ENCODE data around the gene FEN1.

The FEN1 gene

GRCh38 chr11:61756147-61756451, 36.6 kb upstream of the FEN1 start:
- Histone ChIP-seq H3K27ac (ENCODE audit: low read depth, low read length) (no peak overlapping the region), H3K4me1 (ENCODE audit: control insufficient read depth, low read depth, low read length) (peaks cover 27% of the 10 kb centered on the region), H3K4me3 (ENCODE audit: low read length) (no peak overlapping the region), H3K79me2 (ENCODE audit: control insufficient read depth, insufficient read depth, low read length) (no peaks in the 10 kb centered on the region), H4K8ac (ENCODE audit: low read depth, low read length) (no peak overlapping the region), H2BK120ac (ENCODE audit: low read depth, low read length) (no peak overlapping the region), H4K5ac (ENCODE audit: low read length) (no peak overlapping the region), H3K4ac (ENCODE audit: low read depth, low read length) (no peak overlapping the region), H3K9ac (ENCODE audit: low read length) (peak overlapping the region; percentile 6), H3K56ac (ENCODE audit: low read length) (peak overlapping the region; percentile 73), H3K4me2 (ENCODE audit: low read length) (no peak overlapping the region), H2BK5ac (ENCODE audit: low read length) (peak overlapping the region; percentile 50), H3K36me3 (ENCODE audit: control insufficient read depth, insufficient read depth, low read length) (no peaks in the 10 kb centered on the region), H3K23ac (ENCODE audit: low read length) (no peak overlapping the region), H3K79me1 (ENCODE audit: low read length) (peaks cover 2% of the 10 kb centered on the region), H2AK5ac (ENCODE audit: low read length) (no peak overlapping the region), H3K27me3 (ENCODE audit: insufficient read depth, low read length, poor library complexity) (no peaks in the 10 kb centered on the region), H3K18ac (ENCODE audit: low read length) (peak overlapping the region; percentile 7), H2BK15ac (replicated peaks; ENCODE audit: low read depth) (no peak overlapping the region)
- no peak for DNase-seq
- WGBS (ENCODE audit: extremely low coverage, insufficient coverage, low lambda C conversion rate) = no CpG with 5 or more reads among the region's 4 CpGs

GRCh38 chr11:61756452-61757212, 36.1 kb upstream of the FEN1 start:
- Histone ChIP-seq H2BK15ac (replicated peaks; ENCODE audit: low read depth) (no peak overlapping the region), H3K79me2 (ENCODE audit: control insufficient read depth, insufficient read depth, low read length) (no peaks in the 10 kb centered on the region), H2BK120ac (ENCODE audit: low read depth, low read length) (peak overlapping the region; percentile 3), H4K8ac (ENCODE audit: low read depth, low read length) (no peak overlapping the region), H3K79me1 (ENCODE audit: low read length) (peaks cover 2% of the 10 kb centered on the region), H3K56ac (ENCODE audit: low read length) (peak overlapping the region; percentile 73), H3K18ac (ENCODE audit: low read length) (peak overlapping the region; percentile 13), H3K9ac (ENCODE audit: low read length) (peak overlapping the region; percentile 6), H2AK5ac (ENCODE audit: low read length) (peak overlapping the region; percentile 32), H2BK5ac (ENCODE audit: low read length) (peak overlapping the region; percentile 50), H4K5ac (ENCODE audit: low read length) (no peak overlapping the region), H3K27me3 (ENCODE audit: insufficient read depth, low read length, poor library complexity) (no peaks in the 10 kb centered on the region), H3K27ac (ENCODE audit: low read depth, low read length) (no peak overlapping the region), H3K36me3 (ENCODE audit: control insufficient read depth, insufficient read depth, low read length) (no peaks in the 10 kb centered on the region), H3K4me1 (ENCODE audit: control insufficient read depth, low read depth, low read length) (peaks cover 27% of the 10 kb centered on the region), H3K4me3 (ENCODE audit: low read length) (no peak overlapping the region), H3K4ac (ENCODE audit: low read depth, low read length) (peak overlapping the region; percentile 43), H3K4me2 (ENCODE audit: low read length) (no peak overlapping the region), H3K23ac (ENCODE audit: low read length) (no peak overlapping the region)
- no CpG with 5 or more reads among the region's 9 CpGs for WGBS (ENCODE audit: extremely low coverage, insufficient coverage, low lambda C conversion rate)
- peak; percentile 49 for DNase-seq

GRCh38 chr11:61757213-61757862, 35.4 kb upstream of the FEN1 start:
- DNase-seq = no peak
- peak overlapping the region; percentile 30 for H3K56ac ChIP-seq (ENCODE audit: low read length)
- H2BK5ac ChIP-seq (ENCODE audit: low read length) = no peak overlapping the region
- H2AK5ac ChIP-seq (ENCODE audit: low read length) = no peak overlapping the region
- H3K18ac ChIP-seq (ENCODE audit: low read length) = no peak overlapping the region
- H3K4ac ChIP-seq (ENCODE audit: low read depth, low read length) = no peak overlapping the region
- H3K4me3 ChIP-seq (ENCODE audit: low read length) = no peak overlapping the region
- no peak overlapping the region for H3K9ac ChIP-seq (ENCODE audit: low read length)
- H3K79me1 ChIP-seq (ENCODE audit: low read length) = peaks cover 2% of the 10 kb centered on the region
- H3K23ac ChIP-seq (ENCODE audit: low read length) = no peak overlapping the region
- H3K27me3 ChIP-seq (ENCODE audit: insufficient read depth, low read length, poor library complexity) = no peaks in the 10 kb centered on the region
- peaks cover 27% of the 10 kb centered on the region for H3K4me1 ChIP-seq (ENCODE audit: control insufficient read depth, low read depth, low read length)
- H3K27ac ChIP-seq (ENCODE audit: low read depth, low read length) = no peak overlapping the region
- no peak overlapping the region for H4K5ac ChIP-seq (ENCODE audit: low read length)
- no peaks in the 10 kb centered on the region for H3K36me3 ChIP-seq (ENCODE audit: control insufficient read depth, insufficient read depth, low read length)
- no peak overlapping the region for H2BK120ac ChIP-seq (ENCODE audit: low read depth, low read length)
- no CpG with 5 or more reads among the region's 15 CpGs for WGBS (ENCODE audit: extremely low coverage, insufficient coverage, low lambda C conversion rate)
- no peak overlapping the region for H2BK15ac ChIP-seq (replicated peaks; ENCODE audit: low read depth)
- H4K8ac ChIP-seq (ENCODE audit: low read depth, low read length) = no peak overlapping the region
- H3K4me2 ChIP-seq (ENCODE audit: low read length) = no peak overlapping the region
- H3K79me2 ChIP-seq (ENCODE audit: control insufficient read depth, insufficient read depth, low read length) = no peaks in the 10 kb centered on the region

DNA sequence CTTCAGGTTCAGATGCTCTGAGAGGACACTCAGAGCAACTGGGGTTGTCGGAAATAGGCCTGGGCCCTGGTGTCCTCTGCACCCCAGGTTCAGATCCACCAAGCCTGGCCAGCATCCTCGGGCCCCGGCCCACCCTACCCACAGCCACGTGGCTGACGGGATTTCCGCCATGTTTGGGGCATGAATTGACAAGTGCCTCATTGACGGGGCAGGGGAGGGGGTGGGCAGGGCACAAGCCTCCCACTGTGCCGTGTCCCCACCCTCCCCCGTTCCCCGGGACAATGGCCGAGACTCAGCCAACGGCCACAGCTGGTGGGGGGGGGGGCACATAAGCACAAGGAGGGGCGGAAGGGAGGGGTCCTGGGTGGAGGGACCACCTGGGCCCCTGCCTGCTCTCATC, 31.8 kb upstream of the FEN1 start:
- H3K18ac ChIP-seq (ENCODE audit: low read length) = no peak overlapping the region
- no peak overlapping the region for H3K9ac ChIP-seq (ENCODE audit: low read length)
- H3K79me1 ChIP-seq (ENCODE audit: low read length) = peaks cover 2% of the 10 kb centered on the region
- H3K56ac ChIP-seq (ENCODE audit: low read length) = no peak overlapping the region
- WGBS (ENCODE audit: extremely low coverage, insufficient coverage, low lambda C conversion rate) = no CpG with 5 or more reads among the region's 13 CpGs
- no peak overlapping the region for H2BK5ac ChIP-seq (ENCODE audit: low read length)
- H3K27me3 ChIP-seq (ENCODE audit: insufficient read depth, low read length, poor library complexity) = no peaks in the 10 kb centered on the region
- H4K8ac ChIP-seq (ENCODE audit: low read depth, low read length) = no peak overlapping the region
- H3K27ac ChIP-seq (ENCODE audit: low read depth, low read length) = no peak overlapping the region
- no peak overlapping the region for H2BK120ac ChIP-seq (ENCODE audit: low read depth, low read length)
- H3K36me3 ChIP-seq (ENCODE audit: control insufficient read depth, insufficient read depth, low read length) = no peaks in the 10 kb centered on the region
- no peak overlapping the region for H3K4me3 ChIP-seq (ENCODE audit: low read length)
- no peak for DNase-seq
- H3K4ac ChIP-seq (ENCODE audit: low read depth, low read length) = no peak overlapping the region
- no peak overlapping the region for H3K4me2 ChIP-seq (ENCODE audit: low read length)
- H4K5ac ChIP-seq (ENCODE audit: low read length) = no peak overlapping the region
- H3K23ac ChIP-seq (ENCODE audit: low read length) = no peak overlapping the region
- H2AK5ac ChIP-seq (ENCODE audit: low read length) = no peak overlapping the region
- H3K79me2 ChIP-seq (ENCODE audit: control insufficient read depth, insufficient read depth, low read length) = no peaks in the 10 kb centered on the region
- H2BK15ac ChIP-seq (replicated peaks; ENCODE audit: low read depth) = no peak overlapping the region
- H3K4me1 ChIP-seq (ENCODE audit: control insufficient read depth, low read depth, low read length) = peaks cover 9% of the 10 kb centered on the region

DNA sequence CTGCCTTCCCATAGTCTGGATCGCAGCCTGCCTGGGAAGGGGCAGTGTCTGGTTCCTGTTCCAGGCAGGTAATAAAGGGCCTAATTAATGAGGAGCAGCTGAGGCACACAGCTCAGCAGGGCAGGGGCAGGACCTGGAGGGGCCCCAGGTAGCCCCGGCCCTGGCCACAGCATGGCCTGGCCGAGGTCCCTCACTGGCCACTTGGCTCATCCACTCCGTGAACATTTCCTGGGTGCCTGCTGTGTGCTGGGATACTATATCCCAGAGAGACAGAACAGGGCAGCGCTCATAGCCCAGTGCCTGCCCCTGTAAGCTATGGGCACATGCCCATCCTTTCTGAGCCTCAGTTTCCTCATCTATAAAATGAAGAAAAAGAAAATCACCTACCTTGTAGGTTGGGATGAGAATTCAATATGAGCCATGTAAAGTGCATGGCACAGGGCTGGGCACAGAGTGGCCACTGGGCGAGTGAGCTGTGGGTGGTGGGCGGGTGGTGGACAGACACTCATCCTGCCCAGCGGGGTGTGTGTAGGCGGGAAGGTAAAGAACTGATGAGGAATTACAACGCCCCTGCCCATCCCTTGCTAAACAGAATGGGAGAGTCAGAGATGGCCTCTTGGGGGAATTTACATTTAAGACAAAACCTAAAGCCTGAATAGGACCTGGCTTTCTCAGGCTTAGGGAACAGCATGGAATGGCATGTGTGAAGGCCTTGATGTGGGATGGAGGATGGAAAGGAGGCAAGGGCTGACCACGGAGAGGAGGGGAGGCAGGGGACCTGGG, 31.1 kb upstream of the FEN1 start:
- Histone ChIP-seq H3K18ac (ENCODE audit: low read length) (no peak overlapping the region), H4K5ac (ENCODE audit: low read length) (no peak overlapping the region), H3K79me1 (ENCODE audit: low read length) (peaks cover 2% of the 10 kb centered on the region), H3K36me3 (ENCODE audit: control insufficient read depth, insufficient read depth, low read length) (no peaks in the 10 kb centered on the region), H3K4me1 (ENCODE audit: control insufficient read depth, low read depth, low read length) (peaks cover 4% of the 10 kb centered on the region), H3K4ac (ENCODE audit: low read depth, low read length) (no peak overlapping the region), H3K9ac (ENCODE audit: low read length) (no peak overlapping the region), H4K8ac (ENCODE audit: low read depth, low read length) (no peak overlapping the region), H2BK120ac (ENCODE audit: low read depth, low read length) (no peak overlapping the region), H3K4me3 (ENCODE audit: low read length) (no peak overlapping the region), H3K4me2 (ENCODE audit: low read length) (no peak overlapping the region), H2AK5ac (ENCODE audit: low read length) (peak overlapping the region; percentile 24), H2BK5ac (ENCODE audit: low read length) (no peak overlapping the region), H3K23ac (ENCODE audit: low read length) (no peak overlapping the region), H2BK15ac (replicated peaks; ENCODE audit: low read depth) (no peak overlapping the region), H3K27me3 (ENCODE audit: insufficient read depth, low read length, poor library complexity) (no peaks in the 10 kb centered on the region), H3K27ac (ENCODE audit: low read depth, low read length) (no peak overlapping the region), H3K56ac (ENCODE audit: low read length) (peak overlapping the region; percentile 15), H3K79me2 (ENCODE audit: control insufficient read depth, insufficient read depth, low read length) (no peaks in the 10 kb centered on the region)
- no CpG with 5 or more reads among the region's 11 CpGs for whole genome bisulfite sequencing (ENCODE audit: extremely low coverage, insufficient coverage, low lambda C conversion rate)
- DNase-seq = no peak

Data from mesendoderm (in vitro differentiated cells).